ENCODE data around the gene ZNF414. TPM values are rescaled to one million over a fixed set of nuclear protein-coding genes. Genes with fewer than 3 reads are reported as not detected.

Gene ZNF414
- total and polyA plus RNA-seq, 2 experiments from 2014 or later, result 1.8 to 13.0 TPM

GRCh38 chr19:8504919-8505318, 9.0 kb downstream of the ZNF414 start:
- Histone ChIP-seq H3K27me3 (replicated peaks; ENCODE audit: insufficient read depth) (no peaks in the 10 kb centered on the region), H3F3A (ENCODE audit: insufficient read depth) (no peaks in the 10 kb centered on the region), H3K27ac (no peak overlapping the region), H3K9me3 (ENCODE audit: low read depth) (no peaks in the 10 kb centered on the region), H3K9ac (no peak overlapping the region), H3K4me1 (ENCODE audit: insufficient read depth) (no peaks in the 10 kb centered on the region), H3K9me2 (ENCODE audit: insufficient read depth) (no peaks in the 10 kb centered on the region), H3K4me2 (ENCODE audit: unreplicated experiment) (no peak overlapping the region), H2AFZ (no peak overlapping the region), H3K4me3 (no peak overlapping the region), H3K79me2 (ENCODE audit: insufficient read depth) (no peaks in the 10 kb centered on the region), H4K20me1 (ENCODE audit: insufficient read depth) (no peaks in the 10 kb centered on the region), H3K36me3 (ENCODE audit: low read depth) (no peaks in the 10 kb centered on the region)
- WGBS, 2 experiments (ENCODE audit: low coverage in 1 of 2, low lambda C conversion rate in 2 of 2, missing lambda C conversion rate in 2 of 2), result 43 to 49% methylated on average over 6 of the region's 6 CpGs
- no peak for TF ChIP-seq EZH2 (IDR thresholded peaks at IDR 0.05; ENCODE audit: insufficient read depth, poor library complexity, severe bottlenecking)
- TF ChIP-seq EZH2phosphoT487 (IDR thresholded peaks at IDR 0.05; ENCODE audit: insufficient read depth, low read depth), result no peak
- in situ Hi-C loops (cut with MboI), result no loop called here
- DNase-seq, result peak; percentile 16

- Histone ChIP-seq H3K79me2 (ENCODE audit: insufficient read depth) (no peaks in the 10 kb centered on the region), H2AFZ (no peak overlapping the region), H3K4me1 (ENCODE audit: insufficient read depth) (no peaks in the 10 kb centered on the region), H4K20me1 (ENCODE audit: insufficient read depth) (no peaks in the 10 kb centered on the region), H3F3A (ENCODE audit: insufficient read depth) (no peaks in the 10 kb centered on the region), H3K4me3 (no peak overlapping the region), H3K27me3 (replicated peaks; ENCODE audit: insufficient read depth) (no peaks in the 10 kb centered on the region), H3K9me2 (ENCODE audit: insufficient read depth) (no peaks in the 10 kb centered on the region), H3K9me3 (ENCODE audit: low read depth) (no peaks in the 10 kb centered on the region), H3K9ac (no peak overlapping the region), H3K4me2 (ENCODE audit: unreplicated experiment) (no peak overlapping the region), H3K36me3 (ENCODE audit: low read depth) (no peaks in the 10 kb centered on the region), H3K27ac (no peak overlapping the region)
- in situ Hi-C loops (cut with MboI), result no loop called here
- DNase-seq, result no peak
- 87 to 91% methylated on average over 7 of the region's 7 CpGs for WGBS, 2 experiments (ENCODE audit: low coverage in 1 of 2, low lambda C conversion rate in 2 of 2, missing lambda C conversion rate in 2 of 2)
- no peak for TF ChIP-seq EZH2 (IDR thresholded peaks at IDR 0.05; ENCODE audit: insufficient read depth, poor library complexity, severe bottlenecking)
- TF ChIP-seq EZH2phosphoT487 (IDR thresholded peaks at IDR 0.05; ENCODE audit: insufficient read depth, low read depth), result no peak
These were observed 9.8 kb downstream of the ZNF414 start for GRCh38 chr19:8504171-8504570.

- in situ Hi-C loops (cut with MboI), result no loop called here
- no peaks in the 10 kb centered on the region for H4K20me1 ChIP-seq (ENCODE audit: insufficient read depth)
- H2AFZ ChIP-seq, result no peak overlapping the region
- no peaks in the 10 kb centered on the region for H3K9me3 ChIP-seq (ENCODE audit: low read depth)
- no peaks in the 10 kb centered on the region for H3K27me3 ChIP-seq (replicated peaks; ENCODE audit: insufficient read depth)
- no peak for DNase-seq
- H3K27ac ChIP-seq, result no peak overlapping the region
- WGBS, 2 experiments (ENCODE audit: low coverage in 1 of 2, low lambda C conversion rate in 2 of 2, missing lambda C conversion rate in 2 of 2), result 81 to 86% methylated on average over 7 of the region's 7 CpGs
- no peak overlapping the region for H3K4me2 ChIP-seq (ENCODE audit: unreplicated experiment)
- no peaks in the 10 kb centered on the region for H3F3A ChIP-seq (ENCODE audit: insufficient read depth)
- no peak overlapping the region for H3K9ac ChIP-seq
- H3K79me2 ChIP-seq (ENCODE audit: insufficient read depth), result no peaks in the 10 kb centered on the region
- no peaks in the 10 kb centered on the region for H3K9me2 ChIP-seq (ENCODE audit: insufficient read depth)
- H3K36me3 ChIP-seq (ENCODE audit: low read depth), result no peaks in the 10 kb centered on the region
- TF ChIP-seq EZH2 (IDR thresholded peaks at IDR 0.05; ENCODE audit: insufficient read depth, poor library complexity, severe bottlenecking) (no peak), EZH2phosphoT487 (IDR thresholded peaks at IDR 0.05; ENCODE audit: insufficient read depth, low read depth) (no peak)
- H3K4me3 ChIP-seq, result no peak overlapping the region
- no peaks in the 10 kb centered on the region for H3K4me1 ChIP-seq (ENCODE audit: insufficient read depth)
These were observed 10.5 kb downstream of the ZNF414 start for GRCh38 chr19:8503510-8503909.

GRCh38 chr19:8501981-8502380, 12.0 kb downstream of the ZNF414 start:
- no peak overlapping the region for H3K27ac ChIP-seq
- no peaks in the 10 kb centered on the region for H4K20me1 ChIP-seq (ENCODE audit: insufficient read depth)
- no peaks in the 10 kb centered on the region for H3K9me3 ChIP-seq (ENCODE audit: low read depth)
- H3K27me3 ChIP-seq (replicated peaks; ENCODE audit: insufficient read depth), result no peaks in the 10 kb centered on the region
- TF ChIP-seq EZH2 (IDR thresholded peaks at IDR 0.05; ENCODE audit: insufficient read depth, poor library complexity, severe bottlenecking) (no peak), EZH2phosphoT487 (IDR thresholded peaks at IDR 0.05; ENCODE audit: insufficient read depth, low read depth) (no peak)
- no peaks in the 10 kb centered on the region for H3K9me2 ChIP-seq (ENCODE audit: insufficient read depth)
- no peak overlapping the region for H2AFZ ChIP-seq
- H3K4me1 ChIP-seq (ENCODE audit: insufficient read depth), result no peaks in the 10 kb centered on the region
- no peak overlapping the region for H3K4me3 ChIP-seq
- H3K4me2 ChIP-seq (ENCODE audit: unreplicated experiment), result no peak overlapping the region
- H3K36me3 ChIP-seq (ENCODE audit: low read depth), result no peaks in the 10 kb centered on the region
- no peaks in the 10 kb centered on the region for H3K79me2 ChIP-seq (ENCODE audit: insufficient read depth)
- in situ Hi-C loops (cut with MboI), result no loop called here
- WGBS, 2 experiments (ENCODE audit: low coverage in 1 of 2, low lambda C conversion rate in 2 of 2, missing lambda C conversion rate in 2 of 2), result 53 to 63% methylated on average over 12 to 14 of the region's 14 CpGs
- H3K9ac ChIP-seq, result no peak overlapping the region
- DNase-seq, result no peak
- no peaks in the 10 kb centered on the region for H3F3A ChIP-seq (ENCODE audit: insufficient read depth)

GRCh38 chr19:8501516-8501915, 12.5 kb downstream of the ZNF414 start:
- Histone ChIP-seq H3K27ac (no peak overlapping the region), H3K9ac (no peak overlapping the region), H3K4me2 (ENCODE audit: unreplicated experiment) (no peak overlapping the region), H3F3A (ENCODE audit: insufficient read depth) (no peaks in the 10 kb centered on the region), H3K79me2 (ENCODE audit: insufficient read depth) (no peaks in the 10 kb centered on the region), H3K4me1 (ENCODE audit: insufficient read depth) (no peaks in the 10 kb centered on the region), H3K4me3 (no peak overlapping the region), H4K20me1 (ENCODE audit: insufficient read depth) (no peaks in the 10 kb centered on the region), H3K36me3 (ENCODE audit: low read depth) (no peaks in the 10 kb centered on the region), H2AFZ (no peak overlapping the region), H3K9me2 (ENCODE audit: insufficient read depth) (no peaks in the 10 kb centered on the region), H3K9me3 (ENCODE audit: low read depth) (no peaks in the 10 kb centered on the region), H3K27me3 (replicated peaks; ENCODE audit: insufficient read depth) (no peaks in the 10 kb centered on the region)
- 86% methylated on average over 6 of the region's 6 CpGs for WGBS, 2 experiments (ENCODE audit: low coverage in 1 of 2, low lambda C conversion rate in 2 of 2, missing lambda C conversion rate in 2 of 2)
- no peak for TF ChIP-seq EZH2phosphoT487 (IDR thresholded peaks at IDR 0.05; ENCODE audit: insufficient read depth, low read depth)
- TF ChIP-seq EZH2 (IDR thresholded peaks at IDR 0.05; ENCODE audit: insufficient read depth, poor library complexity, severe bottlenecking), result no peak
- in situ Hi-C loops (cut with MboI), result no loop called here
- no peak for DNase-seq
